Measurements from ENCODE around the gene RAB40B. TPM values are rescaled to one million over a fixed set of nuclear protein-coding genes. Genes with fewer than 3 reads are reported as not detected.

RAB40B gene
- total and polyA plus RNA-seq, 4 donors = 2.9 to 12.1 (median 10.5) TPM

DNA sequence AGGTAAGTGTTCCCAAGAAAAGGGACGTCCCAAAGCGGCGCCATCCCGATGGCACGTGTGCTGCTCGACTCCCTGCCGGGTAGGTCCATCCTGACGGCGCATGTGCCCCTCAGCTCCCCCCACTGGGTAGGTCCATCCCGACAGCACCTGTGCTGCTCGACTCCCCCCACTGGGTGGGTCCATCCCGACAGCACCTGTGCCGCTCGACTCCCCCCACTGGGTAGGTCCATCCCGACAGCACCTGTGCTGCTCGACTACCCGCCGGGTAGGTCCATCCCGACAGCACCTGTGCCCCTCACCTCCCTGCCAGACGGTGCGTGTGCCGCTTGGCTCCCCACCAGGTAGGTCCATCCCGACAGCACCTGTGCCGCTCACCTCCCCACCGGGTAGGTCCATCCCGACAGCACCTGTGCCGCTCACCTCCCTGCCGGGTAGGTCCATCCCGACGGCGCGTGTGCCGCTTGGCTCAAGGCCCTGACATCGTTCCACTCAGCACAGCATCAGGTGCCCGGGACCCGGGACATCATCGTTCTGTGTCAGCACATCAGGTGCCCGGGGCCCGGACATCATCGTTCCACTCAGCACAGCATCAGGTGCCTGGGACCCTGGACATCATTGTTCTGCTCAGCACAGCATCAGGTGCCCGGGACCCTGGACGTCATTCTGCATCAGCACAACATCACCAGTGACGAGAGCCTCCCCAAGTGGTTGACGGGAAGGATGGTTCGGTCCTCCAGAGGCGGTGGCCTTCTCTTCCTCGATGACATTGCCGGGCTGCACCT, 31.2 kb upstream of the RAB40B start:
- Histone ChIP-seq H3K27me3 (ENCODE audit: control insufficient read depth in 4 of 4, insufficient read depth in 4 of 4, low read length in 3 of 4) (no peaks in the 10 kb centered on the region), H3K4me1 (ENCODE audit: control insufficient read depth in 4 of 4, insufficient read depth in 4 of 4, low read length in 3 of 4) (no peaks in the 10 kb centered on the region), H3K4me3 (ENCODE audit: low read depth in 1 of 3, low read length in 3 of 3) (no peak overlapping the region), H3K36me3 (ENCODE audit: control insufficient read depth in 4 of 4, insufficient read depth in 3 of 4, low read depth in 1 of 4, low read length in 3 of 4) (peaks cover 6 to 25% (median 19%) of the 10 kb centered on the region in 4 donors), H3K9ac (ENCODE audit: low read depth in 1 of 2, low read length in 2 of 2) (no peak overlapping the region), H3K9me3 (ENCODE audit: control insufficient read depth in 4 of 4, low read length in 3 of 4) (peaks cover 0 to 1% (median 0%) of the 10 kb centered on the region in 4 donors), H3K27ac (ENCODE audit: low read depth in 1 of 2, low read length in 2 of 2) (no peak overlapping the region)
- 91% methylated on average over 48 of the region's 48 CpGs for WGBS
- no peak for TF ChIP-seq FOXA2 (IDR thresholded peaks at IDR 0.05)
- no peak for TF ChIP-seq RAD21 (IDR thresholded peaks at IDR 0.05)
- TF ChIP-seq GABPA (IDR thresholded peaks at IDR 0.05 in 1 of 2, conservative IDR thresholded peaks at IDR 0.05 in 1 of 2) = no peak
- no peak for TF ChIP-seq TAF1 (conservative IDR thresholded peaks at IDR 0.05)
- TF ChIP-seq HNF4G (IDR thresholded peaks at IDR 0.05) = no peak
- TF ChIP-seq, protein P1, sequence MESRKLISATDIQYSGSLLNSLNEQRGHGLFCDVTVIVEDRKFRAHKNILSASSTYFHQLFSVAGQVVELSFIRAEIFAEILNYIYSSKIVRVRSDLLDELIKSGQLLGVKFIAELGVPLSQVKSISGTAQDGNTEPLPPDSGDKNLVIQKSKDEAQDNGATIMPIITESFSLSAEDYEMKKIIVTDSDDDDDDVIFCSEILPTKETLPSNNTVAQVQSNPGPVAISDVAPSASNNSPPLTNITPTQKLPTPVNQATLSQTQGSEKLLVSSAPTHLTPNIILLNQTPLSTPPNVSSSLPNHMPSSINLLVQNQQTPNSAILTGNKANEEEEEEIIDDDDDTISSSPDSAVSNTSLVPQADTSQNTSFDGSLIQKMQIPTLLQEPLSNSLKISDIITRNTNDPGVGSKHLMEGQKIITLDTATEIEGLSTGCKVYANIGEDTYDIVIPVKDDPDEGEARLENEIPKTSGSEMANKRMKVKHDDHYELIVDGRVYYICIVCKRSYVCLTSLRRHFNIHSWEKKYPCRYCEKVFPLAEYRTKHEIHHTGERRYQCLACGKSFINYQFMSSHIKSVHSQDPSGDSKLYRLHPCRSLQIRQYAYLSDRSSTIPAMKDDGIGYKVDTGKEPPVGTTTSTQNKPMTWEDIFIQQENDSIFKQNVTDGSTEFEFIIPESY (IDR thresholded peaks at IDR 0.05) = no peak
- TF ChIP-seq HNF4A (conservative IDR thresholded peaks at IDR 0.05) = no peak
- no peak for TF ChIP-seq ATF3 (IDR thresholded peaks at IDR 0.05)
- TF ChIP-seq, protein P2, sequence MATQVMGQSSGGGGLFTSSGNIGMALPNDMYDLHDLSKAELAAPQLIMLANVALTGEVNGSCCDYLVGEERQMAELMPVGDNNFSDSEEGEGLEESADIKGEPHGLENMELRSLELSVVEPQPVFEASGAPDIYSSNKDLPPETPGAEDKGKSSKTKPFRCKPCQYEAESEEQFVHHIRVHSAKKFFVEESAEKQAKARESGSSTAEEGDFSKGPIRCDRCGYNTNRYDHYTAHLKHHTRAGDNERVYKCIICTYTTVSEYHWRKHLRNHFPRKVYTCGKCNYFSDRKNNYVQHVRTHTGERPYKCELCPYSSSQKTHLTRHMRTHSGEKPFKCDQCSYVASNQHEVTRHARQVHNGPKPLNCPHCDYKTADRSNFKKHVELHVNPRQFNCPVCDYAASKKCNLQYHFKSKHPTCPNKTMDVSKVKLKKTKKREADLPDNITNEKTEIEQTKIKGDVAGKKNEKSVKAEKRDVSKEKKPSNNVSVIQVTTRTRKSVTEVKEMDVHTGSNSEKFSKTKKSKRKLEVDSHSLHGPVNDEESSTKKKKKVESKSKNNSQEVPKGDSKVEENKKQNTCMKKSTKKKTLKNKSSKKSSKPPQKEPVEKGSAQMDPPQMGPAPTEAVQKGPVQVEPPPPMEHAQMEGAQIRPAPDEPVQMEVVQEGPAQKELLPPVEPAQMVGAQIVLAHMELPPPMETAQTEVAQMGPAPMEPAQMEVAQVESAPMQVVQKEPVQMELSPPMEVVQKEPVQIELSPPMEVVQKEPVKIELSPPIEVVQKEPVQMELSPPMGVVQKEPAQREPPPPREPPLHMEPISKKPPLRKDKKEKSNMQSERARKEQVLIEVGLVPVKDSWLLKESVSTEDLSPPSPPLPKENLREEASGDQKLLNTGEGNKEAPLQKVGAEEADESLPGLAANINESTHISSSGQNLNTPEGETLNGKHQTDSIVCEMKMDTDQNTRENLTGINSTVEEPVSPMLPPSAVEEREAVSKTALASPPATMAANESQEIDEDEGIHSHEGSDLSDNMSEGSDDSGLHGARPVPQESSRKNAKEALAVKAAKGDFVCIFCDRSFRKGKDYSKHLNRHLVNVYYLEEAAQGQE (IDR thresholded peaks at IDR 0.05) = no peak
- no peak for TF ChIP-seq RXRA (IDR thresholded peaks at IDR 0.05)
- no peak for TF ChIP-seq MAX (IDR thresholded peaks at IDR 0.05)
- no peak for TF ChIP-seq SP1 (IDR thresholded peaks at IDR 0.05)
- TF ChIP-seq NR2F2 (IDR thresholded peaks at IDR 0.05) = no peak
- TF ChIP-seq YY1 (IDR thresholded peaks at IDR 0.05) = no peak
- TF ChIP-seq JUND (IDR thresholded peaks at IDR 0.05) = no peak
- no peak for TF ChIP-seq EGR1 (IDR thresholded peaks at IDR 0.05; ENCODE audit: low read depth in 2 of 2)
- TF ChIP-seq, protein P3, sequence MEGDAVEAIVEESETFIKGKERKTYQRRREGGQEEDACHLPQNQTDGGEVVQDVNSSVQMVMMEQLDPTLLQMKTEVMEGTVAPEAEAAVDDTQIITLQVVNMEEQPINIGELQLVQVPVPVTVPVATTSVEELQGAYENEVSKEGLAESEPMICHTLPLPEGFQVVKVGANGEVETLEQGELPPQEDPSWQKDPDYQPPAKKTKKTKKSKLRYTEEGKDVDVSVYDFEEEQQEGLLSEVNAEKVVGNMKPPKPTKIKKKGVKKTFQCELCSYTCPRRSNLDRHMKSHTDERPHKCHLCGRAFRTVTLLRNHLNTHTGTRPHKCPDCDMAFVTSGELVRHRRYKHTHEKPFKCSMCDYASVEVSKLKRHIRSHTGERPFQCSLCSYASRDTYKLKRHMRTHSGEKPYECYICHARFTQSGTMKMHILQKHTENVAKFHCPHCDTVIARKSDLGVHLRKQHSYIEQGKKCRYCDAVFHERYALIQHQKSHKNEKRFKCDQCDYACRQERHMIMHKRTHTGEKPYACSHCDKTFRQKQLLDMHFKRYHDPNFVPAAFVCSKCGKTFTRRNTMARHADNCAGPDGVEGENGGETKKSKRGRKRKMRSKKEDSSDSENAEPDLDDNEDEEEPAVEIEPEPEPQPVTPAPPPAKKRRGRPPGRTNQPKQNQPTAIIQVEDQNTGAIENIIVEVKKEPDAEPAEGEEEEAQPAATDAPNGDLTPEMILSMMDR (IDR thresholded peaks at IDR 0.05; ENCODE audit: low read depth, low read length, missing input control) = no peak
- TF ChIP-seq FOXA1 (IDR thresholded peaks at IDR 0.05) = no peak
- DNase-seq (ENCODE audit: low spot score) = no peak

Measured in liver (tissue), 9 donors.